RPMI7951 (cell line): ENCODE results near the gene CYP4A22. TPM values are rescaled to one million over a fixed set of nuclear protein-coding genes. Genes with fewer than 3 reads are reported as not detected.

Experiments used
- total RNA-seq: library from RNA; depleted of rRNA; stranded (reverse); fragments of >200 nt; shearing (Covaris generic); gene quantifications from 2 replicates; pipeline ENCODE4 v1.2.3, GENCODE V29; 2014; rRNA removed

The CYP4A22 gene
- total RNA-seq, 1 experiment from 2014 or later, result not detected

Other genes with a start within 250 kb of the CYP4A22 start
- not detected in 2 replicates for gene CYP4A11, start 196.0 kb upstream of the CYP4A22 start, total RNA-seq
- gene CYP4X1, start 113.8 kb upstream of the CYP4A22 start, total RNA-seq, result 0.10 and 0.36 TPM in 2 replicates
- not detected in 2 replicates for gene CYP4Z1, start 70.2 kb upstream of the CYP4A22 start, total RNA-seq
- not detected in 2 replicates for gene PDZK1IP1, start 52.6 kb downstream of the CYP4A22 start, total RNA-seq
- not detected in 2 replicates for gene TAL1, start 94.8 kb downstream of the CYP4A22 start, total RNA-seq
- 31.6 and 38.8 TPM in 2 replicates for gene STIL, start 176.7 kb downstream of the CYP4A22 start, total RNA-seq
- gene CMPK1, start 196.3 kb downstream of the CYP4A22 start, total RNA-seq, result 137 and 168 TPM in 2 replicates